ENCODE measurements around the gene SPEM3. TPM values are rescaled to one million over a fixed set of nuclear protein-coding genes. Genes with fewer than 3 reads are reported as not detected.
A peak's percentile ranks its signal among the peaks of the same experiment; 100 is the strongest.
"Not testable (repeated sequence)": the region's sequence is repeated elsewhere in the genome, so short reads cannot be mapped to it uniquely, and the experiment has no call there.

The SPEM3 gene
- total RNA-seq, 2 donors from 2014 or later: not detected

GRCh38 chr17:7478276-7479212 is 49.9 kb downstream of the SPEM3 start:
- H3K4me1 Mint-ChIP-seq (ENCODE audit: low read depth): peaks cover 70% of the 10 kb centered on the region
- DNase-seq: peak; percentile 59 to 65
- H3K27ac Mint-ChIP-seq: peak overlapping the region; percentile 87
- peak overlapping the region; percentile 84 to 92 for H3K4me3 Mint-ChIP-seq
- H3K27me3 Mint-ChIP-seq (ENCODE audit: low read depth): no peaks in the 10 kb centered on the region
- H3K36me3 Mint-ChIP-seq (ENCODE audit: insufficient read depth in 2 of 2): peaks cover under 1 to 3% of the 10 kb centered on the region in 2 donors
- H3K9me3 Mint-ChIP-seq: no peaks in the 10 kb centered on the region
- ATAC-seq (replicated peaks in 1 of 2): peak; percentile 43 to 51

GRCh38 chr17:7479213-7480088 is 50.8 kb downstream of the SPEM3 start, which contains the start of gene ZBTB4:
Gene ZBTB4, minus strand, starts transcription at chr17:7479631. Its CDS starts 12,830 bp downstream, at chr17:7466801.
- H3K4me1 Mint-ChIP-seq (ENCODE audit: low read depth): peaks cover 70% of the 10 kb centered on the region
- DNase-seq (peak; percentile 64 to 76), ATAC-seq (replicated peaks in 1 of 2) (peak; percentile 13 to 19)
- H3K27me3 Mint-ChIP-seq (ENCODE audit: low read depth): no peaks in the 10 kb centered on the region
- peak within 1 kb of the TSS; percentile 91 for H3K27ac Mint-ChIP-seq
- H3K9me3 Mint-ChIP-seq: no peaks in the 10 kb centered on the region
- H3K36me3 Mint-ChIP-seq (ENCODE audit: insufficient read depth in 2 of 2): peaks cover 2 to 3% of the 10 kb centered on the region in 2 donors
- peak within 1 kb of the TSS; percentile 89 to 92 for H3K4me3 Mint-ChIP-seq

- ATAC-seq (replicated peaks in 1 of 2): no peak
- Mint-ChIP-seq H3K27ac (peak overlapping the region; percentile 91), H3K36me3 (ENCODE audit: insufficient read depth in 2 of 2) (peaks cover 5% of the 10 kb centered on the region in 2 donors), H3K4me1 (ENCODE audit: low read depth) (peaks cover 76% of the 10 kb centered on the region), H3K4me3 (peak overlapping the region; percentile 89), H3K9me3 (no peaks in the 10 kb centered on the region), H3K27me3 (ENCODE audit: low read depth) (no peaks in the 10 kb centered on the region)
- no peak for DNase-seq
Observed at GRCh38 chr17:7480089-7480384, 51.4 kb downstream of the SPEM3 start.

GRCh38 chr17:7481275-7481674 is 52.6 kb downstream of the SPEM3 start, which contains the start of gene SLC35G6:
Gene SLC35G6, plus strand, starts transcription at chr17:7481446. Its CDS starts 71 bp downstream, at chr17:7481517.
- not testable (repeated sequence) for H3K9me3 Mint-ChIP-seq; H3K27me3 Mint-ChIP-seq (ENCODE audit: low read depth); ATAC-seq (replicated peaks in 1 of 2); H3K36me3 Mint-ChIP-seq (ENCODE audit: insufficient read depth in 2 of 2); DNase-seq
- H3K4me3 Mint-ChIP-seq: peak within 1 kb of the TSS; percentile 89
- H3K27ac Mint-ChIP-seq: peak within 1 kb of the TSS; percentile 91
- H3K4me1 Mint-ChIP-seq (ENCODE audit: low read depth): peaks cover 75% of the 10 kb centered on the region

- Mint-ChIP-seq H3K27ac (peak overlapping the region; percentile 100), H3K4me1 (ENCODE audit: low read depth) (peaks cover 75% of the 10 kb centered on the region), H3K4me3 (peak overlapping the region; percentile 98 to 100)
- DNase-seq; ATAC-seq (replicated peaks in 1 of 2); H3K27me3 Mint-ChIP-seq (ENCODE audit: low read depth); H3K9me3 Mint-ChIP-seq; H3K36me3 Mint-ChIP-seq (ENCODE audit: insufficient read depth in 2 of 2): not testable (repeated sequence)
Observed at GRCh38 chr17:7481842-7482741, 53.4 kb downstream of the SPEM3 start.

Other genes with a start within 250 kb of the SPEM3 start
- gene ASGR1, start 249.5 kb upstream of the SPEM3 start, total RNA-seq: 1 to 10 TPM; 1.5 to 2.1 TPM
- gene DLG4, start 209.0 kb upstream of the SPEM3 start, total RNA-seq: 10 to 100 TPM; 16.2 to 16.7 TPM
- gene ACADVL, start 208.9 kb upstream of the SPEM3 start, total RNA-seq: 100 to 1,000 TPM; 335 to 386 TPM
- 10 to 100 TPM; 49.5 to 54.8 TPM for gene DVL2, start 194.3 kb upstream of the SPEM3 start, total RNA-seq
- gene PHF23, start 189.4 kb upstream of the SPEM3 start, total RNA-seq: 10 to 100 TPM; 28.9 to 32.2 TPM
- 100 to 1,000 TPM; 244 to 246 TPM for gene GABARAP, start 186.4 kb upstream of the SPEM3 start, total RNA-seq
- 100 to 1,000 TPM; 184 to 186 TPM for gene CTDNEP1, start 177.1 kb upstream of the SPEM3 start, total RNA-seq
- gene ELP5, start 176.6 kb upstream of the SPEM3 start, total RNA-seq: 10 to 100 TPM; 62.1 to 89.5 TPM
- 1 to 10 TPM; 1.9 to 3.1 TPM for gene CLDN7, start 166.4 kb upstream of the SPEM3 start, total RNA-seq
- gene SLC2A4, start 147.1 kb upstream of the SPEM3 start, total RNA-seq: under 1 TPM; 0.07 to 0.17 TPM
- gene YBX2, start 134.2 kb upstream of the SPEM3 start, total RNA-seq: 1 to 10 TPM; 3.6 to 9.5 TPM
- 100 to 1,000 TPM; 547 to 594 TPM for gene EIF5A, start 121.2 kb upstream of the SPEM3 start, total RNA-seq
- 10 to 100 TPM; 50.5 to 50.7 TPM for gene GPS2, start 113.5 kb upstream of the SPEM3 start, total RNA-seq
- gene NEURL4, start 99.5 kb upstream of the SPEM3 start, total RNA-seq: 10 to 100 TPM; 35.7 to 37.6 TPM
- 100 to 1,000 TPM; 690 to 708 TPM for gene ACAP1, start 92.3 kb upstream of the SPEM3 start, total RNA-seq
- 1 to 10 TPM; 4.9 to 5.5 TPM for gene KCTD11, start 76.7 kb upstream of the SPEM3 start, total RNA-seq
- under 1 TPM in 1 of 2 donors, not detected in 1; 0.34 TPM for gene TMEM95, start 73.7 kb upstream of the SPEM3 start, total RNA-seq
- 1 to 10 TPM; 5.5 to 6.5 TPM for gene TNK1, start 47.8 kb upstream of the SPEM3 start, total RNA-seq
- 10 to 100 TPM; 60.5 to 62.6 TPM for gene PLSCR3, start 34.3 kb upstream of the SPEM3 start, total RNA-seq
- gene TMEM256, start 24.8 kb upstream of the SPEM3 start, total RNA-seq: 10 to 100 TPM; 64.8 to 88.2 TPM
- 10 to 100 TPM; 17.4 to 19.8 TPM for gene NLGN2, start 21.0 kb upstream of the SPEM3 start, total RNA-seq
- gene SPEM1, start 8.5 kb upstream of the SPEM3 start, total RNA-seq: under 1 TPM; 0.58 to 0.67 TPM
- gene SPEM2, start 3.2 kb upstream of the SPEM3 start, total RNA-seq: not detected
- 10 to 100 TPM; 11.3 to 11.7 TPM for gene TMEM102, start 6.6 kb downstream of the SPEM3 start, total RNA-seq
- 1 to 10 TPM; 4.9 to 5.3 TPM for gene FGF11, start 10.7 kb downstream of the SPEM3 start, total RNA-seq
- gene CHRNB1, start 16.2 kb downstream of the SPEM3 start, total RNA-seq: 10 to 100 TPM; 25.5 to 26.8 TPM
- gene ZBTB4, start 50.8 kb downstream of the SPEM3 start, total RNA-seq: 10 to 100 TPM; 28.5 to 29.0 TPM
- under 1 TPM in 1 of 2 donors, not detected in 1; 0.25 TPM for gene SLC35G6, start 52.6 kb downstream of the SPEM3 start, total RNA-seq
- 100 to 1,000 TPM; 211 to 249 TPM for gene POLR2A, start 55.5 kb downstream of the SPEM3 start, total RNA-seq
- gene TNFSF12, start 120.2 kb downstream of the SPEM3 start, total RNA-seq: 10 to 100 TPM; 23.2 to 25.5 TPM
- gene TNFSF13, start 129.9 kb downstream of the SPEM3 start, total RNA-seq: 1 to 10 TPM; 4.3 to 7.8 TPM
- 10 to 100 TPM; 41.8 to 55.3 TPM for gene SENP3, start 133.1 kb downstream of the SPEM3 start, total RNA-seq
- gene CD68, start 150.8 kb downstream of the SPEM3 start, total RNA-seq: 10 to 100 TPM; 10.3 to 28.1 TPM
- 10 to 100 TPM; 44.0 to 51.9 TPM for gene MPDU1, start 155.0 kb downstream of the SPEM3 start, total RNA-seq
- gene SOX15, start 161.2 kb downstream of the SPEM3 start, total RNA-seq: under 1 TPM; 0.34 to 0.86 TPM
- gene FXR2, start 186.0 kb downstream of the SPEM3 start, total RNA-seq: 10 to 100 TPM; 52.5 to 53.3 TPM
- gene SAT2, start 199.0 kb downstream of the SPEM3 start, total RNA-seq: 10 to 100 TPM; 47.6 to 48.9 TPM
- gene SHBG, start 201.3 kb downstream of the SPEM3 start, total RNA-seq: under 1 TPM in 1 of 2 donors, not detected in 1; 0.63 TPM
- gene ATP1B2, start 222.1 kb downstream of the SPEM3 start, total RNA-seq: under 1 TPM in 1 of 2 donors, not detected in 1; 0.30 TPM

All from activated T-cell treated with anti-CD3 and anti-CD28 coated beads, Interleukin-2, amount 50 U/mL, for 72 hours (primary cell).